GM23248 (cell line): ENCODE measurements around the gene SCN9A. TPM values are rescaled to one million over a fixed set of nuclear protein-coding genes. Genes with fewer than 3 reads are reported as not detected.

Experiments
- DNase-seq: peaks from one replicate; pipeline ENCODE4 v3.0.0-alpha.2; 2015
- H2AFZ ChIP-seq: fragments of 200-600 bp; sonication (generic); 2 replicates; pipeline ENCODE4 v1.6.1; 2016; ENCODE audit warnings: antibody characterized with exemption
- H3F3A ChIP-seq: fragments of 200-600 bp; sonication (generic); 2 replicates; pipeline ENCODE4 v1.6.1; 2016; ENCODE audit warnings: mild to moderate bottlenecking, antibody characterized with exemption, mixed run types; ENCODE audit not compliant: insufficient read depth
- H3K27ac ChIP-seq: fragments of 200-600 bp; sonication (generic); 2 replicates; pipeline ENCODE4 v1.5.1; 2016; ENCODE audit warnings: mild to moderate bottlenecking
- H3K27me3 ChIP-seq: fragments of 200-600 bp; sonication (generic); replicated peaks from 2 replicates; pipeline ENCODE4 v1.6.1; 2016; ENCODE audit warnings: mild to moderate bottlenecking; ENCODE audit not compliant: insufficient read depth
- H3K36me3 ChIP-seq: fragments of 200-600 bp; sonication (generic); 2 replicates; pipeline ENCODE4 v1.6.1; 2016; ENCODE audit warnings: low read depth, mild to moderate bottlenecking
- H3K4me1 ChIP-seq: fragments of 200-600 bp; sonication (generic); 2 replicates; pipeline ENCODE4 v1.6.1; 2016; ENCODE audit warnings: mild to moderate bottlenecking; ENCODE audit not compliant: insufficient read depth
- H3K4me2 ChIP-seq: fragments of 200-600 bp; sonication (generic); one replicate; pipeline ENCODE4 v1.6.1; 2016; ENCODE audit warnings: mild to moderate bottlenecking; ENCODE audit not compliant: unreplicated experiment
- H3K4me3 ChIP-seq: fragments of 200-600 bp; sonication (generic); 2 replicates; pipeline ENCODE4 v1.5.1; 2016; ENCODE audit warnings: mild to moderate bottlenecking
- H3K79me2 ChIP-seq: fragments of 200-600 bp; sonication (generic); 2 replicates; pipeline ENCODE4 v1.6.1; 2016; ENCODE audit warnings: mild to moderate bottlenecking; ENCODE audit not compliant: insufficient read depth
- H3K9ac ChIP-seq: fragments of 200-600 bp; sonication (generic); 2 replicates; pipeline ENCODE4 v1.6.1; 2016; ENCODE audit warnings: mild to moderate bottlenecking
- H3K9me2 ChIP-seq: fragments of 200-600 bp; sonication (generic); 2 replicates; pipeline ENCODE4 v1.6.1; 2016; ENCODE audit warnings: mixed run types, mild to moderate bottlenecking, moderate library complexity; ENCODE audit not compliant: insufficient read depth
- H3K9me3 ChIP-seq: fragments of 200-600 bp; sonication (generic); one replicate; pipeline ENCODE4 v1.6.1; 2017; ENCODE audit warnings: low read depth
- H4K20me1 ChIP-seq: fragments of 200-600 bp; sonication (generic); 2 replicates; pipeline ENCODE4 v1.6.0; 2016; ENCODE audit not compliant: insufficient read depth
- EZH2 ChIP-seq: fragments of 200-600 bp; sonication (generic); IDR thresholded peaks from 2 replicates; pipeline ENCODE4 v1.6.1; 2018; ENCODE audit warnings: antibody characterized with exemption, mild to moderate bottlenecking; ENCODE audit not compliant: insufficient read depth, poor library complexity, severe bottlenecking
- EZH2phosphoT487 ChIP-seq: fragments of 200-600 bp; sonication (generic); IDR thresholded peaks from 2 replicates; pipeline ENCODE4 v1.6.1; 2018; ENCODE audit warnings: antibody characterized with exemption, moderate library complexity, mild to moderate bottlenecking, low read depth; ENCODE audit not compliant: insufficient read depth
- WGBS, 2 experiments: methylation state at CpG; one replicate each; pipeline ENCODE4 v1.1.6; 2015 to 2017; ENCODE audit warnings: low lambda C conversion rate in 2 of 2, low coverage in 1 of 2; ENCODE audit errors: missing lambda C conversion rate in 2 of 2; 5-methylcytosine and 5-hydroxymethylcytosine counted together
- in situ Hi-C: fragments of 300-500 bp; cut with MboI; formaldehyde crosslinking; loops from 2 replicates; pipeline ENCODE4 v1.15.0; 2020
- polyA plus RNA-seq: library from polyadenylated mRNA; unstranded; fragments of >200 nt; fragmentation: Nextera tagmentation; extraction: Ambion mirVana; gene quantifications from 2 replicates; pipeline ENCODE4 v1.2.1, GENCODE V29; 2016
- total RNA-seq: library from RNA; depleted of rRNA; stranded (reverse); fragments of >200 nt; shearing (Covaris generic); gene quantifications from 2 replicates; pipeline ENCODE4 v1.2.3, GENCODE V29; 2014

SCN9A gene
- total and polyA plus RNA-seq, 2 experiments from 2014 or later = 7.2 to 8.3 TPM

- Histone ChIP-seq H3K9ac (no peak overlapping the region), H4K20me1 (no peaks in the 10 kb centered on the region), H3F3A (no peaks in the 10 kb centered on the region), H3K36me3 (no peaks in the 10 kb centered on the region), H3K27me3 (no peaks in the 10 kb centered on the region), H3K4me2 (no peak overlapping the region), H3K4me3 (no peak overlapping the region), H3K9me3 (no peaks in the 10 kb centered on the region), H3K79me2 (no peaks in the 10 kb centered on the region), H3K4me1 (no peaks in the 10 kb centered on the region), H3K27ac (no peak overlapping the region), H2AFZ (no peak overlapping the region), H3K9me2 (no peaks in the 10 kb centered on the region)
- in situ Hi-C loops = no loop called here
- no peak for DNase-seq
- TF ChIP-seq EZH2 (no peak), EZH2phosphoT487 (no peak)
- 71% methylated on average over 9 of the region's 9 CpGs for WGBS, 2 experiments
Observed at GRCh38 chr2:166284359-166284758, 91.4 kb downstream of the SCN9A start.

GRCh38 chr2:166282154-166282553, 93.6 kb downstream of the SCN9A start:
- H3K9me3 ChIP-seq = no peaks in the 10 kb centered on the region
- H3K9ac ChIP-seq = no peak overlapping the region
- H3K27me3 ChIP-seq = no peaks in the 10 kb centered on the region
- no peak overlapping the region for H2AFZ ChIP-seq
- TF ChIP-seq EZH2phosphoT487 = no peak
- TF ChIP-seq EZH2 = no peak
- in situ Hi-C loops = no loop called here
- H3K4me3 ChIP-seq = no peak overlapping the region
- H3K4me1 ChIP-seq = no peaks in the 10 kb centered on the region
- H3K4me2 ChIP-seq = no peak overlapping the region
- no peak for DNase-seq
- H3K9me2 ChIP-seq = no peaks in the 10 kb centered on the region
- H4K20me1 ChIP-seq = no peaks in the 10 kb centered on the region
- no peak overlapping the region for H3K27ac ChIP-seq
- H3K79me2 ChIP-seq = no peaks in the 10 kb centered on the region
- no peaks in the 10 kb centered on the region for H3F3A ChIP-seq
- H3K36me3 ChIP-seq = no peaks in the 10 kb centered on the region

- no peak overlapping the region for H3K27ac ChIP-seq
- DNase-seq = no peak
- WGBS, 2 experiments = 66 to 68% methylated on average over 4 of the region's 4 CpGs
- no peaks in the 10 kb centered on the region for H3K36me3 ChIP-seq
- in situ Hi-C loops = no loop called here
- no peaks in the 10 kb centered on the region for H3K79me2 ChIP-seq
- no peaks in the 10 kb centered on the region for H4K20me1 ChIP-seq
- no peak overlapping the region for H3K9ac ChIP-seq
- no peak overlapping the region for H3K4me2 ChIP-seq
- no peak for TF ChIP-seq EZH2phosphoT487
- no peak for TF ChIP-seq EZH2
- H3K9me2 ChIP-seq = no peaks in the 10 kb centered on the region
- H3K9me3 ChIP-seq = no peaks in the 10 kb centered on the region
- H3F3A ChIP-seq = no peaks in the 10 kb centered on the region
- no peak overlapping the region for H3K4me3 ChIP-seq
- no peaks in the 10 kb centered on the region for H3K27me3 ChIP-seq
- H3K4me1 ChIP-seq = no peaks in the 10 kb centered on the region
- H2AFZ ChIP-seq = no peak overlapping the region
Observed at GRCh38 chr2:166278856-166279255, 96.9 kb downstream of the SCN9A start.

- no peaks in the 10 kb centered on the region for H3K4me1 ChIP-seq
- H3K27me3 ChIP-seq = no peaks in the 10 kb centered on the region
- H3K4me2 ChIP-seq = no peak overlapping the region
- H3K36me3 ChIP-seq = no peaks in the 10 kb centered on the region
- no peaks in the 10 kb centered on the region for H4K20me1 ChIP-seq
- TF ChIP-seq EZH2phosphoT487 (no peak), EZH2 (no peak)
- no peak overlapping the region for H3K27ac ChIP-seq
- no peaks in the 10 kb centered on the region for H3K9me2 ChIP-seq
- no peaks in the 10 kb centered on the region for H3F3A ChIP-seq
- DNase-seq = no peak
- in situ Hi-C loops = no loop called here
- no peak overlapping the region for H3K4me3 ChIP-seq
- H3K9ac ChIP-seq = no peak overlapping the region
- no peaks in the 10 kb centered on the region for H3K9me3 ChIP-seq
- H2AFZ ChIP-seq = no peak overlapping the region
- H3K79me2 ChIP-seq = no peaks in the 10 kb centered on the region
- WGBS, 2 experiments = 88 to 95% methylated on average over 6 of the region's 6 CpGs
Observed at GRCh38 chr2:166270376-166270775, 105.4 kb downstream of the SCN9A start.

GRCh38 chr2:166269322-166269721, 106.4 kb downstream of the SCN9A start:
- Histone ChIP-seq H3K4me1 (no peaks in the 10 kb centered on the region), H3K27ac (no peak overlapping the region), H3K9ac (no peak overlapping the region), H4K20me1 (no peaks in the 10 kb centered on the region), H3K9me2 (no peaks in the 10 kb centered on the region), H3F3A (no peaks in the 10 kb centered on the region), H3K36me3 (no peaks in the 10 kb centered on the region), H3K4me3 (no peak overlapping the region), H3K79me2 (no peaks in the 10 kb centered on the region), H3K4me2 (no peak overlapping the region), H2AFZ (no peak overlapping the region), H3K9me3 (no peaks in the 10 kb centered on the region), H3K27me3 (no peaks in the 10 kb centered on the region)
- in situ Hi-C loops = no loop called here
- no peak for DNase-seq
- TF ChIP-seq EZH2phosphoT487 = no peak
- TF ChIP-seq EZH2 = no peak
